Measurements from ENCODE around the gene ZNF74.
"Not testable (repeated sequence)": the region's sequence is repeated elsewhere in the genome, so short reads cannot be mapped to it uniquely, and the experiment has no call there.

Gene ZNF74

GRCh38 chr22:20446383-20446970, 52.5 kb downstream of the ZNF74 start:
- no peak for DNase-seq (ENCODE audit: low spot score)

DNA sequence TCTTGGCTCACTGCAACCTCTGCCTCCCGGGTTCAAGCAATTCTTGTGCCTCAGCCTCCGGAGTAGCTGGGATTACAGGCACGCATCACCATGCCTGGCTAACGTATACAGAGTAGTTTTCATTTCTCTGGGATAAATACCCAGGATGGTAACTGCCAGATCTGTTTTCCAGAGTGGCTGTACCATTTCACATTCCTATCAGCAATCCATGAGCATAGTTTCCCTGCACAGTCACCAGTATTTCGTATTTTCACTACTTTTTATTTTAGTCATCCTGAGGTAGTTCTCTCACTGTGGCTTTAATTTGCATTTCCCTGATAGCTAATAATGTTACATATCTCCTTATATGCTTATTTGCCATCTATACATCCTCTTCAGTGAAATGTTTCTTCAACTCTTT, 54.7 kb downstream of the ZNF74 start:
- no peak for DNase-seq (ENCODE audit: low spot score)

DNA sequence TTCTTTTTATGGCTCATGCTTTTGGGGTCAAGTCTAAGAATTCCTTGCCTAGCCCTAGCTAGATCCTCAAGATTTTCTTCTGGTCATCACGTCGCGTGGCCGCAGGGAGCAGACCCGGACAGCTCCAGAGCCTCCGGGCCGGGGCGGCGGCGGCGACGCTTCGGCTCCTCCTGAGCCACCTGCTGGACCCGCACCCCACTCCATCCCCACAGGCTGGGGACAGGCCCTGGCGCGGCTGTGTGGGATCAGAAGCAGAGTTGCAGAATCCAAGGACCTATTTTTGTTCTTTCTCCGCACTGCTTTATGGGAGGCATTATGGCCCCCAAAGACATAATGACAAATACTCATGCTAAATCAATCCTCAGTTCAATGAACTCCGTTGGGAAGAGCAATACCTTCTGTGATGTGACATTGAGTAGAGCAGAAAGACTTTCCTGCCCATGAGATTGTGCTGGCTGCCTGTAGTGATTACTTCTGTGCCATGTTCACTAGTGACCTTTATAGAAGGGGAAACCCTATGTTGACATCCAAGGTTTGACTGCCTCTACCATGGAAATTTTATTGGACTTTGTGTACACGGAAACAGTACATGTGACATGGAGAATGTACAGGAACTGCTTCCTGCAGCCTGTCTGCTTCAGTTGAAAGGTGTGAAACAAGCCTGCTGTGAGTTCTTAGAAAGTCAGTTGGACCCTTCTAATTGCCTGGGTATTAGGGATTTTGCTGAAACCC, 56.0 kb downstream of the ZNF74 start:
- DNase-seq (ENCODE audit: low spot score), result no peak

- DNase-seq (ENCODE audit: low spot score), result no peak
Observed at GRCh38 chr22:20450551-20450906, 56.6 kb downstream of the ZNF74 start.

GRCh38 chr22:20451129-20451778, 57.3 kb downstream of the ZNF74 start:
- DNase-seq (ENCODE audit: low spot score), result not testable (repeated sequence)

- DNase-seq (ENCODE audit: low spot score), result no peak
Observed at GRCh38 chr22:20451920-20452319, 58.0 kb downstream of the ZNF74 start.

DNA sequence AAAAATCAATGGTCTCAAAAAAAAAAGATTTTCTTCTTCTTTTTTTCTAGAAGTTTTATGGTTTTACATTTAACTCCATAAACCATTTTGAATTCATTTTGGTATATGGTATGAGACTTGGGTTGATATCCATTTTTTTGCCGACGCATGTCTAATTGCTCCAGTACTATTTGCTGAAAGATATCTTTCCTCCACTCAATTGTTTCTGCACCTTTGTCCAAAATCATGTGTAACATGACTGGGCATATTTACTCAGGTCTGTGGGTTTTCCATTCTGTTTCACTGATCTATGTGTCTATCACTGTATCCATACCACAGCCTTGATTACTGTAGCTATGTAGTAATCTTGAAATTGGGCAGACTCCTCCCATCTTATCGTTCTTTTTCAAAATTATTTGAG, 59.3 kb downstream of the ZNF74 start:
- no peak for DNase-seq (ENCODE audit: low spot score)

- DNase-seq (ENCODE audit: low spot score), result no peak
Observed at GRCh38 chr22:20455709-20456063, 61.7 kb downstream of the ZNF74 start.

- DNase-seq (ENCODE audit: low spot score), result peak; percentile 47
Observed at GRCh38 chr22:20456064-20456721, 62.2 kb downstream of the ZNF74 start.

DNA sequence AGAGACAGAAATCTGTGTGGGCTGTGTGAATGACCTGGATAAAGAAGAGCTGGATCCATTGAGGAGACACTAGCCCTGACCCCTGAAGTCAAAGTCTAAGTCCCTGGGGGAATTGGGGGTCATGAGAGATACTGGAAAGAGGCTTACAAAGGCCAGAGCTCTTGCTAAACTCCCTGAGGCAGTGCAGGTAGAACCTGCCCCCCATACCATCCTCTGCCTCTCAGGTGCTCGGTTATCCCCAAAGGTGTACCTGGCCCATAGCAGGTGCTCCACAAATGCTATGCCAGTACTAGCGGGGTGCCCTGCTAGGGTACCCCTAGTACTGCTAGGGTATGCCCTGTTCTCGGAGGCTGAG, 62.7 kb downstream of the ZNF74 start:
- DNase-seq (ENCODE audit: low spot score), result no peak

GRCh38 chr22:20457506-20458240, 63.7 kb downstream of the ZNF74 start:
- DNase-seq (ENCODE audit: low spot score), result no peak
